Limb (tissue), 2 donors: ENCODE results near the gene MTO1.
"Not testable (repeated sequence)": the region's sequence is repeated elsewhere in the genome, so short reads cannot be mapped to it uniquely, and the experiment has no call there.

Experiments used
- DNase-seq, 2 donors: peaks; one replicate each; pipeline ENCODE4 v3.0.0-alpha.2; 2016; ENCODE audit errors: extremely low spot score in 2 of 2

MTO1 gene

GRCh38 chr6:73528897-73529296 is 67.4 kb downstream of the MTO1 start:
- no peak for DNase-seq

- no peak for DNase-seq
These were observed 70.8 kb downstream of the MTO1 start for GRCh38 chr6:73532293-73532692.

DNA sequence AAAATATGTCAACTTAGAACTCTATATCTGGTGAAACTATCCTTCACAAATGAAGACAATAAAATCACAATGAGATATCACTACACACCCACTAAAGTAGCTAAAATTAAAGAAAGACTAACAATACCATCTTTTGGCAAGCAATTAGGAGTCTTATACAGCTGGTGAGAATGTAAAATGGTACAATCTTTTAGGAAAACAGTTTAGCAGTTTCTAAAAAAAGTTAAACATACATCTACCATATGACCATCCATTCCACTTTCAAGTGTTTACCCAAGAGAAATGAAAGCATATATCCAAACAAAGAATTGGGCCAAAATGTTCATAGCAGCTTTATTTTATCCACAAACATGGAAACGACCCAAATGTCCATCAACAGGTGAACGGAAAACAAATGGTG is 73.1 kb downstream of the MTO1 start:
- no peak for DNase-seq

DNA sequence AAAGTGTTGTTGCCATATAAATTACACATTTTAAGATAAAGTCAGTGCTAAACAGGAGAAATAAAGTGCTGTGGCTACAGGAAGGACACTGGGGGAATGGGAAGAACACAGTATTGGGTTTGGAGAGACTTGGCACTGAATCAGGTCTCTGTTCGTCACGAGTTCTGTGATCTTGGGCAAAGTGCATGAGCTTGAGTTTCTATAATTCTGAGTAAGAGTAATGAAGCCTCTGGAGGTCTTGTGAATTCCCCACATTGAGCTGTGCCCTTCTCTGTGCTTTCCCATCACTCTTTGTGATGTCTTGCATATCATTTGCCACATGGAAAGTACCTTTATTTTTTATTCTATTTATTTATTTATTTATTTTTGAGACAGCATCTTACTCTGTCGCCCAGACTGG is 76.1 kb downstream of the MTO1 start:
- no peak for DNase-seq

DNA sequence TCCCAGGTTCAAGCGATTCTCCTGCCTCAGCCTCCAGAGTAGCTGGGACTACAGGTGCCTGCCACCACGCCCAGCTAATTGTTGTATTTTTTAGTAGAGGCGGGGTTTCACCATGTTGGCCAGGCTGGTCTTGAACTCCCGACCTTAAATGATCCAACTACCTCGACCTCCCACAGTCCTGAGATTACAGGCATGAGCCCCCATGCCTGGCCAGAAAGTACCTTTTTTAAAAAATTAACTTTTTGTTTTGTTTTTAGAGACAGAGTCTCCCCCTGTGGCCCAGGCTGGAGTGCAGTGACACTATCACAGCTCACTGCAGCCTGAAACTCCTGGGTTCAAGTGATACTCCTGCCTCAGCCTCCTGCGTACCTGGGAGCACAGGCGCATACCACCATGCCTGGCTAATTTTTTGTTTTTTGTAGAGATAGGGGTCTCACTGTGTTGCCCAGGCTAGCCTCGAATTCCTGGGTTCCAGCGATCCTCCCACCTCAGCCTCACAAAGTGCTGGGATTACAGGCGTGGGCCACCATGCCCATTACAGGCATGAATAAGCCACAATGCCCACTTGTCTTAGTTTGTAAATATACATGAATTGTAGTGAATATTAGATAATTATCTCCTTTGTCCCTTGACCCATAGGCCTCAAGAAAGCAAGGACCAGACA is 76.7 kb downstream of the MTO1 start:
- no peak for DNase-seq

DNA sequence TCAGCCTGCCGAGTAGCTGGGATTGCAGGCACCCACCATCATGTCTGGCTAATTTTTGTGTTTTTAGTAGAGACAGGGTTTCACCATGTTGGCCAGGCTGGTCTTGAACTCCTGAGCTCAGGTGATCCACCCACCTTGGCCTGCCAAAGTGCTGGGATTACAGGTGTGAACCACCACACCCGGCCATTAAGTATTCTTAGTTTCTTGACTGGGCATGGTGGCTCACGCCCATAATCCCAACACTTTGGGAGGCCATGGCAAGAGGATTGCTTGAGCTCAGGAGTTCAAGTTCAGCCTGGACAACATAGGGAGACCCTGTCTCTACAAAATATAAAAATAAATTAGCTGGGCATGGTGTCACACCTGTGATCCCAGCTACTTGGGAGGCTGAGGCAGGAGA is 80.9 kb downstream of the MTO1 start:
- not testable (repeated sequence) for DNase-seq

DNA sequence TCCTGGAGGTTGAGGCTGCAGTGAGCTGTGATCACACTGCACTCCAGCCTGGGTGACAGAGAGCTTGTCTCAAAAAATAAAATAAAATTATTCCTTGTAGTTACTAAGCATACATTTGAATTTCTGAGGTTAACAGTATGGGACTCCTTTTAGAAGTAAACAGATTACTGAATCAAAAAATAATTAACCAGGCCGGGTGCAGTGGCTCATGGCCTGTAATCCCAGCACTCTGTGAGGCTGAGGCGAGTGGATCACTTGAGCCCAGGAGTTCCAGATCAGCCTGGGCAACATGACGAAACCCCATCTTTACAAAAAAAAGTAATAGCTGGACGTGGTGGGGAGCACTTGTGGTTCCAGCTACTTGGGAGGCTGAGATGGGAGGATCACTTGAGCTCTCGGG is 81.4 kb downstream of the MTO1 start:
- DNase-seq = no peak

DNA sequence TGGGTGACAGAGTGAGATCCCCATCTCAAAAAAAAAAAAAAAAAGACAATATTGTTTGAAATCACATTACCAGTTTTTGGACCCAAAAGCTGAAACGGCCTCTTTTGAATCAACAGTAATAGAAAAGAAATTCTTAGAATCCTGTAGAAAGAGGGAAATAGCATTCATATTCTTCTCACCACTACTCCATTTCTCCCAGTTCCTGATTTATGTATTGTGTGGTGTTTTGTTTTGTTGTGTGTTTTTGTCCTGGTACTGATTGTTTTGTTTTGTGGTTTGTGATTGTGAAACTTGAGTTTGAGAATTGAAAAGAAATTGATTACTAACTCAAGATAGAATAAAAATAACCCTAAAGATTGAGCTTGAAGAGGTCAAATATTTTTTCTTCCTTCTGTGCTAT is 85.5 kb downstream of the MTO1 start:
- DNase-seq = no peak

DNA sequence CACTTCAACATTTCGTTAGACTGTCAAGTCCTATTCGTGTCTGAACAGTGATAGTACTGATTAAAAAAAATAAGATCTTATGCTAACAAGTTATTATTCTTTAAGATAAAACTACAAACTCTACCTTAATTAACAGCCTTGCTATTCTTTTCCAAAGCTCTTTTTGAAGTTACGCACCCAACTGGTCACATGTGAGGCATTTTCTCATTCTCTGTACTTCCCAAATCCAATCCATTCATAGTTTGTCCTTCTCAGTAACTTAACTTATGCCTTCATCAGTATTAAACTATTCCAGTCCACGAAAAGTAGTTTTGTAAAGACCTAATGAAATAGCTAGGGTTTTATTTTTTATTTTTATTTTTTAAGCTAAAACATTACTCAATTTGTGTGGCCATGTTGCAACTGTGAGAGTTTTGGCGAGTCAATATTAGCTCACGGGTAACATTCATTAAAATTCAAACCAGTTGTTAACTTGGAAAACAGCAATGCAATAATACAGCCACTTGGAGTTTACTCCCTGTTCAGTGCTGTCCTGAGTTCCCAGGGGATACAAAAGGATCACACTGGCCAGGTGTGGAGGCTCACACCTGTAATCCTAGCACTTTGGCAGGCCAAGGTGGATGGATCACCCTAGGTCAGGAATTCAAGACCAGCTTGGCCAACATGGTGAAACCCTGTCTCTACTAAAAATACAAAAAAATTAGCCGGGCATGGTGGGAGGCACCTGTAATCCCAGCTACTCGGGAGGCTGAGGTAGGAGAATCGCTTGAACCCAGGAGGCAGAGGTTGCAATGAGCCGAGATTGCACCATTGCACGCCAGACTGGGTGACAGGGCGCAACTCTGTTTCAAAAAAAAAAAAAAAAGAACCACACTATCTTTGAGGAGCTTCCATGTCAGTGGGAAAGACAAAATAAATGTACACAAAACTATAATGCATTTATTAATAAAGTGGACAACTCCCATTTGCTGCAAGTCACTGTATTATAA is 87.2 kb downstream of the MTO1 start:
- no peak for DNase-seq

- DNase-seq = not testable (repeated sequence)
These were observed 89.6 kb downstream of the MTO1 start for GRCh38 chr6:73551115-73551514.

DNA sequence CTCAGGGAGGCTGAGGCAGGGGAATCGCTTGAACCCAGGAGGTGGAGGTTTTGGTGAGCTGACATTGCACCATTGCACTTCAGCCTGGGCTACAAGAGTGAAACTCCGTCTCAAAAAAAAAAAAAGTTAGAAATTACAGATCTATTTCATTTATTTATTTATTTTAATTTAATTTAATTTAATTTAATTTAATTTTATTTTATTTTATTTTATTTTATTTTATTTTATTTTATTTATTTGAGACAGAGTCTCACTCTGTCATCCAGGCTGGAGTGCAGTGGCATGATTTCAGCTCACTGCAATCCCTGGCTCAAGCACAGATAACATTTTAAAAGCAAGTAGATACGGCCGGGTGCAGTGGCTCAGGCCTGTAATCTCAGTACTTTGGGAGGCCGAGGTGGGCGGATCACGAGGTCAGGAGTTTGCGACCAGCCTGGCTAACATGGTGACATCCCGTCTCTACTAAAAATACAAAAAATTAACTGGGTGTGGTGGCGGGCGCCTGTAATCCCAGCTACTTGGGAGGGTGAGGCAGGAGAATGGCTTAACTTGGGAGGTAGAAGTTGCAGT is 93.9 kb downstream of the MTO1 start:
- DNase-seq = not testable (repeated sequence)

GRCh38 chr6:73556836-73557235 is 95.3 kb downstream of the MTO1 start:
- no peak for DNase-seq
